ENCODE measurements around the gene ASPG.
A peak's percentile ranks its signal among the peaks of the same experiment; 100 is the strongest.

Gene ASPG

GRCh38 chr14:104076743-104077142 lies 8.8 kb upstream of the ASPG start:
- no peak for DNase-seq

GRCh38 chr14:104078031-104078455 lies 7.5 kb upstream of the ASPG start:
- DNase-seq = peak; percentile 91

- no peak for DNase-seq
Observed at GRCh38 chr14:104080376-104081260, 4.9 kb upstream of the ASPG start.

DNA sequence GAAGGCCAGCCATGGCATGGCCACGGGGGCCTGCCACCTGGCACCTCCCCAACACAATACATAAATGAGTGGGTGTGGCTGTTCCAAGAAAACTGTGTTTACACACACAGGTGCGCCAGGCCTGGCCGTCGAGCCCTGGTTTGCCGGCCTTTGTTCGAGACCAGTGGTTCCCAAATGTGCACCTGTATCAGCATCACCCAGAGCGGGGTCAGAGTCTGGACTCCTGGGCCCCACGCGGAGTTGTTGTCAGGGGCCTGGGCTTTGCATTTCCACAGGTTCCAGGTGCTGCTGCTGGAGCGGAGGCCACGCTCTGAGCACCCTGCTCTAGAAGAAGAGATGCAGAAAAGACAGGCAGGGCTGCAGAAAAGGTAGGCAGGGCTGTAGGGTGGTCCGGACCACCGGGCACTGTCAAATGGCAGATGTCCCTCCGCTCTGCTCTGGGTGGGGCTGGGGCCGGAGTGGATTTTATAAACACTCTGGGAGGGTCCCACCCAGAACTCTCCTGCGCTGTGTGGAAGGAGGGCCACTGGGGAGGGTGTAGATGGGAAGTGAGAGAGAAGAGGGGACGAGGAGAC lies 4.2 kb upstream of the ASPG start:
- DNase-seq = no peak

- no peak for DNase-seq
Observed at GRCh38 chr14:104081951-104082464, 3.5 kb upstream of the ASPG start.

DNA sequence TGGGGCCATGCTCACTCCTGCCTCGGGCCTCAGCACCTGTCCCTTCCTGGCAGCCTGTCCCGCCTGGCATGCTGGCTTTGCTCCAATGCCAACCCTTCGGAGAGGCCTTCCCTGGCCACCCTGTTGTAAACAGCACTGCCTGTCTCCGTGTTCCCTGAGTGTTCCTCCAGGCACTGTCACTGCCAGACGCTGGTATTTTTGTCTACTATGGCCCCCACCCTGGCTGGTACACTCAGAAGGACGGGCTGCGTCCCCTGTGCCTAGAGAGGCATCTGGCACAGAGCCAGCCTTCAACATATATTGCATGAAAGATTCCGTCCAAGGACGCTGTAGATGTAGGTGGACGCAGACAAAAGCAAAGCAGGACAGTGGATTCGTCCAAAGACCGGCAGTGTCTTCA lies 2.7 kb upstream of the ASPG start:
- no peak for DNase-seq

DNA sequence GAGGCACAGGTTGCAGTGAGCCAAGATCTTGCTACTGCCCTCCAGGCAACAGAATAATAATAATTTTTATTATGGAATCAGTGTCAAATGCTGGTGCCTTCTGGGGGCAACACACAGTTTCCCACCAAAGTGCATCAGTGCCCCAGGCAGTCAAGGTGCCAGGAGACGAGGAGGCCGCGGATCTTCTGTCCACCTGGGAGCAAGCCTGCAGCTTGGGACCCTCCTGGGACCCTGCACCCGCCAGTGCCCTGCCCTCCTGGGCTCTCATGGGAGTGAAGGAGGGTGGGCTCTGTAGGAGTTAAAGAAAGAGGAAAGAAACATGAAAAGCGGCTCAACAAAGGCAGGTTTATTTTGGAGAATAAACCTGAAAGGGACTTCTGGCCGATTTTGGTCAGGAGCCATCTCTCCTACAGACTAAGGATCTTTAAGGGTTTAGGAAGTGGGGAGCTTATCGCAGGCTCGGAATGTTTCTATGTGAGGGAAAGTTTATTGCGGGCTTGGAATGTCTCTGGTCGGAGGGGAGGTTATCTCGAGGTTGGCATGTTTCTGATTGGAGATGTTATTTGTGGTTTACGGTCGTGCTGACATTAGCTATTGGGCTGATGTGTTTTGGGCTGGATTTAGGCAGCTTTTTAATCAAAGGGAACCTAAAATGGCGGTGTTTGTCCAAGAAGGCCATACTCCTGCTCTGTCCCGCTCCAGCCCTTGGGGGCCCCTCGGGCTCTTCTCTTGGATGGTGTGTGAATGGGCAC lies 1.1 kb upstream of the ASPG start:
- no peak for DNase-seq

GRCh38 chr14:104085889-104086201 lies 345 bp downstream of the ASPG start:
- DNase-seq = no peak

DNA sequence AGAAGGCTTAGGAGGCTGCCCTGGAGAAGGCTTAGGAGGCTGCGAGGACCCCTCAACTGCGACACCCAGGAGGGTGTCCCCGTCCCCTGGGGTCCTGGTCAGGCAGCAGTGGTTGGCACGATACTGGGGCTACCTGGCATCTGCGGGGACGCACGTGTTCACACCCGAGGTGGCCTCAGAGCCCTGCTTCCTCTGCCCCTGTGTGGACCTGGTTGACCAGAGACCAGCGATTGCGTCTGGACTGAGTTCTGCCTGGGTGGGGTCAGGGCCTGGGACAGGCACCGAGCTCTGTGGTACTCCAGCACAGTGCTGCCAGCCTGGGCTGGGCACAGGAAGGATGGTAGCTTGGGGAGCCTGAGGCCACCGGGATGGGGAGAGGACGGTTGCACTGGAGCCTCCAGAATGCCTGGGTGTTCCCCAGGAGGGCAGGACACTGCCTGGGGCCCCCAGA lies 735 bp downstream of the ASPG start:
- DNase-seq = no peak

GRCh38 chr14:104086661-104087461 lies 1.4 kb downstream of the ASPG start:
- no peak for DNase-seq

DNA sequence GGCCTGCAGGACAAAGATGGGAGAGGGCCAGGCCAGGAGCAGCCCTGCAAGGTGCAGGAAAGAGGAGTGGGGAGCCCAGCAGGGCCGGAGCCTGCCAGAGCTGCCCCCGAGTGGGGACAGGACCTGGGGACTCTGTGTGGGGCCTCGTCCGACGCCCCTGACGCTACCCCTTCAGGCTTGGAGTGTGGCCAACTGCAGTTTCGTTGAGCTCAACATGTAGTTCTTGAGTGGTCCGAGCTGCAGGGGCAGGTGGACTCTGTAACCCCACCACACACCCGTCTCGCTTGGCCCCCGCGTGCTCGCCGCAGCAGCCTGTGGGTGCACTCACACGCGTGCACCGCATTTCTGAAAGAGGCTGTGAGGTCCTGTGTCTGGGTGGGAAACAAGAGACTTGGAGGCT lies 2.0 kb downstream of the ASPG start:
- no peak for DNase-seq

- peak; percentile 17 for DNase-seq
Observed at GRCh38 chr14:104087981-104088850, 2.7 kb downstream of the ASPG start.

GRCh38 chr14:104090071-104090748 lies 4.7 kb downstream of the ASPG start:
- no peak for DNase-seq

GRCh38 chr14:104091061-104091926 lies 5.8 kb downstream of the ASPG start:
- peak; percentile 20 for DNase-seq

GRCh38 chr14:104091927-104092771 lies 6.6 kb downstream of the ASPG start:
- DNase-seq = peak; percentile 18

- DNase-seq = peak; percentile 9
Observed at GRCh38 chr14:104092931-104093365, 7.4 kb downstream of the ASPG start.

DNA sequence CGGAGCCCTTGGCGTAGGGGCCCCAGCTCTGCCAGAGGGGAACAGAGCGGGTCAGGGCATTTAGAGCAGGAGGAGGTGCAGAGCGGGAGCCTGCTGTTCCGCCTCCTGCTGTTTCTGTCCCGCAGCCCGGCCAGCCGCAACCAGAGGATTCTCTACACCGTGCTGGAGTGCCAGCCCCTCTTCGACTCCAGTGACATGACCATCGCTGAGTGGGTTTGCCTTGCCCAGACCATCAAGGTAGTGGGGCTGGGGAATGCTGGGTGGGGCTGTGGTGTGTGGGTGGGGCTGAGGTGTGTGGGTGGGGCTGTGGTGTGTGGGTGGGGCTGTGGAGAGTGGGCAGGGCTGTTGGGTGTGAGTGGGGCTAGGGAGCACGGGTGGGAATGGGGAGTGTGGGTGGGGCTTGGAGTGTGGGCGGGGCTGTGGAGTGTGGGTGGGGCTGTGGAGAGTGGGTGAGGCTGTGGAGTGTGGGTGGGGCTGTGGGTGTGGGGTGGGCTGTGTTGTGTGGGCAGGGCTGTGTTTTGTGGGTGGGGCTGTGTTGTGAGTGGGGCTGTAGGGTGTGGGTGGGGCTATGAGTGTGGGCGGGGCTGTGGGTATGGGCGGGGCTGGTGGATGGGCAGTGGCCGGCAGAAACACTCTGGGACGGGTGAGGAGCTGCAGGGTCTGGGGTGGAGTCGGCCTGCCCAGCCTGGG lies 8.0 kb downstream of the ASPG start:
- no peak for DNase-seq

- no peak for DNase-seq
Observed at GRCh38 chr14:104094056-104094708, 8.7 kb downstream of the ASPG start.

All from right hindlimb (tissue), 1 donor.